ENCODE results near the gene GPR162.

- TF ChIP-seq POLR2A (IDR thresholded peaks at IDR 0.05; ENCODE audit: low read depth, low read length) (no peak), TAF1 (IDR thresholded peaks at IDR 0.05; ENCODE audit: borderline replicate concordance, low read depth, low read length) (no peak), POLR2AphosphoS5 (IDR thresholded peaks at IDR 0.05; ENCODE audit: low read depth, low read length) (no peak)
These were observed 18.7 kb downstream of the GPR162 start for GRCh38 chr12:6840330-6840729.
